ENCODE data around the gene ALOX5AP. TPM values are rescaled to one million over a fixed set of nuclear protein-coding genes. Genes with fewer than 3 reads are reported as not detected.

The ALOX5AP gene
- total RNA-seq, 1 experiment from 2014 or later: not detected

- TF ChIP-seq CTCF (conservative IDR thresholded peaks at IDR 0.05): no peak
- no peak for TF ChIP-seq EZH2 (IDR thresholded peaks at IDR 0.05; ENCODE audit: low read depth)
- H2AFZ ChIP-seq: no peak overlapping the region
- no peak overlapping the region for H3K4me2 ChIP-seq
- H3K27me3 ChIP-seq (ENCODE audit: insufficient read depth, low read depth): no peaks in the 10 kb centered on the region
- POLR2A ChIA-PET (ENCODE audit: unreplicated experiment): no interaction called here
- H3K27ac ChIP-seq: no peak overlapping the region
- peak in 1 of 2 experiments; percentile 16 for DNase-seq
- no peaks in the 10 kb centered on the region for H3K79me2 ChIP-seq (ENCODE audit: low read depth)
- intact Hi-C loops (cut with micrococcal nuclease; ENCODE audit: unreplicated experiment): no loop called here
- no peaks in the 10 kb centered on the region for H4K20me1 ChIP-seq (ENCODE audit: insufficient read depth)
- no peak overlapping the region for H3K4me3 ChIP-seq
- no peaks in the 10 kb centered on the region for H3K9me2 ChIP-seq (ENCODE audit: insufficient read depth)
- H3K9me3 ChIP-seq (ENCODE audit: insufficient read depth, low read depth): no peaks in the 10 kb centered on the region
- CTCF ChIA-PET: no interaction called here
- peaks cover 5% of the 10 kb centered on the region; the same call in 1 of the 2 replicates for H3F3A ChIP-seq (ENCODE audit: insufficient read depth, low read depth)
- BruUV-seq (replicated peaks): no TSS peak
- peaks cover 16% of the 10 kb centered on the region for H3K4me1 ChIP-seq (replicated peaks; ENCODE audit: insufficient read depth)
- H3K36me3 ChIP-seq (ENCODE audit: low read depth): no peaks in the 10 kb centered on the region
Measured at GRCh38 chr13:30704596-30704995, 30.7 kb upstream of the ALOX5AP start.

- intact Hi-C loops (cut with micrococcal nuclease; ENCODE audit: unreplicated experiment): no loop called here
- Histone ChIP-seq H2AFZ (no peak overlapping the region), H3K4me3 (no peak overlapping the region), H3K79me2 (ENCODE audit: low read depth) (no peaks in the 10 kb centered on the region), H3K9me2 (ENCODE audit: insufficient read depth) (no peaks in the 10 kb centered on the region), H3K9me3 (ENCODE audit: insufficient read depth, low read depth) (no peaks in the 10 kb centered on the region), H3K4me2 (peak overlapping the region; percentile 42), H3F3A (ENCODE audit: insufficient read depth, low read depth) (peaks cover 5% of the 10 kb centered on the region; the same call in 1 of the 2 replicates), H3K27me3 (ENCODE audit: insufficient read depth, low read depth) (no peaks in the 10 kb centered on the region), H4K20me1 (ENCODE audit: insufficient read depth) (no peaks in the 10 kb centered on the region), H3K36me3 (ENCODE audit: low read depth) (no peaks in the 10 kb centered on the region), H3K27ac (no peak overlapping the region), H3K4me1 (replicated peaks; ENCODE audit: insufficient read depth) (peaks cover 16% of the 10 kb centered on the region)
- no TSS peak for BruUV-seq (replicated peaks)
- DNase-seq: peak; percentile 34 to 84
- ChIA-PET CTCF (interaction anchor here (0.6 kb wide), 1 partner anchor 351 kb away, joined by 6 read pairs; no protein-coding TSS in a partner anchor), POLR2A (ENCODE audit: unreplicated experiment) (interaction anchor here (0.6 to 0.7 kb wide), 2 partner anchors 13 to 126 kb away, joined by 3 to 9 read pairs; no protein-coding TSS in a partner anchor)
- TF ChIP-seq CTCF (conservative IDR thresholded peaks at IDR 0.05) (no peak), EZH2 (IDR thresholded peaks at IDR 0.05; ENCODE audit: low read depth) (no peak)
Measured at GRCh38 chr13:30705680-30706079, 29.7 kb upstream of the ALOX5AP start.

GRCh38 chr13:30708541-30708940 is 26.8 kb upstream of the ALOX5AP start:
- Histone ChIP-seq H3K79me2 (ENCODE audit: low read depth) (no peaks in the 10 kb centered on the region), H3K9me2 (ENCODE audit: insufficient read depth) (no peaks in the 10 kb centered on the region), H3K27ac (no peak overlapping the region), H4K20me1 (ENCODE audit: insufficient read depth) (no peaks in the 10 kb centered on the region), H3K4me3 (no peak overlapping the region), H3K27me3 (ENCODE audit: insufficient read depth, low read depth) (no peaks in the 10 kb centered on the region), H3K9me3 (ENCODE audit: insufficient read depth, low read depth) (no peaks in the 10 kb centered on the region), H3K36me3 (ENCODE audit: low read depth) (no peaks in the 10 kb centered on the region), H3F3A (ENCODE audit: insufficient read depth, low read depth) (peaks cover 5% of the 10 kb centered on the region; the same call in 1 of the 2 replicates), H3K4me2 (no peak overlapping the region), H2AFZ (no peak overlapping the region; the same call in 1 of the 2 replicates), H3K4me1 (replicated peaks; ENCODE audit: insufficient read depth) (peaks cover 36% of the 10 kb centered on the region)
- CTCF ChIA-PET: no interaction called here
- DNase-seq: no peak
- intact Hi-C loops (cut with micrococcal nuclease; ENCODE audit: unreplicated experiment): no loop called here
- BruUV-seq (replicated peaks): no TSS peak
- POLR2A ChIA-PET (ENCODE audit: unreplicated experiment): interaction anchor here (0.6 kb wide), 1 partner anchor 95 kb away, joined by 4 read pairs; no protein-coding TSS in a partner anchor
- TF ChIP-seq EZH2 (IDR thresholded peaks at IDR 0.05; ENCODE audit: low read depth) (no peak), CTCF (conservative IDR thresholded peaks at IDR 0.05) (no peak)
